PC-3 (cell line): ENCODE results near the gene UBFD1.

Experiments
- EZH2 ChIP-seq: fragments of 300-600 bp; sonication (generic); IDR thresholded peaks from one replicate; pipeline ENCODE4 v1.6.1; 2017; ENCODE audit warnings: antibody characterized with exemption, mild to moderate bottlenecking, low read length; ENCODE audit not compliant: unreplicated experiment
- EZH2phosphoT487 ChIP-seq: fragments of 300-600 bp; sonication (generic); IDR thresholded peaks from 2 replicates; pipeline ENCODE4 v1.6.1; 2018; ENCODE audit warnings: mild to moderate bottlenecking, antibody characterized with exemption, low read length, borderline replicate concordance
- TF ChIP-seq, protein P1 (sequence below): fragments of 300-600 bp; sonication (generic); conservative IDR thresholded peaks from 2 replicates; pipeline ENCODE4 v1.5.1; 2017; ENCODE audit warnings: antibody characterized with exemption, low read depth, mild to moderate bottlenecking, low read length

GRCh38 chr16:23538919-23539278, 18.6 kb upstream of the UBFD1 start:
- TF ChIP-seq, protein P1, sequence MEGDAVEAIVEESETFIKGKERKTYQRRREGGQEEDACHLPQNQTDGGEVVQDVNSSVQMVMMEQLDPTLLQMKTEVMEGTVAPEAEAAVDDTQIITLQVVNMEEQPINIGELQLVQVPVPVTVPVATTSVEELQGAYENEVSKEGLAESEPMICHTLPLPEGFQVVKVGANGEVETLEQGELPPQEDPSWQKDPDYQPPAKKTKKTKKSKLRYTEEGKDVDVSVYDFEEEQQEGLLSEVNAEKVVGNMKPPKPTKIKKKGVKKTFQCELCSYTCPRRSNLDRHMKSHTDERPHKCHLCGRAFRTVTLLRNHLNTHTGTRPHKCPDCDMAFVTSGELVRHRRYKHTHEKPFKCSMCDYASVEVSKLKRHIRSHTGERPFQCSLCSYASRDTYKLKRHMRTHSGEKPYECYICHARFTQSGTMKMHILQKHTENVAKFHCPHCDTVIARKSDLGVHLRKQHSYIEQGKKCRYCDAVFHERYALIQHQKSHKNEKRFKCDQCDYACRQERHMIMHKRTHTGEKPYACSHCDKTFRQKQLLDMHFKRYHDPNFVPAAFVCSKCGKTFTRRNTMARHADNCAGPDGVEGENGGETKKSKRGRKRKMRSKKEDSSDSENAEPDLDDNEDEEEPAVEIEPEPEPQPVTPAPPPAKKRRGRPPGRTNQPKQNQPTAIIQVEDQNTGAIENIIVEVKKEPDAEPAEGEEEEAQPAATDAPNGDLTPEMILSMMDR, result no peak
- TF ChIP-seq EZH2phosphoT487 (no peak), EZH2 (no peak)
